Liver (tissue), 3 donors: ENCODE data around the gene EIF4G3.

Experiments used
- FOXA1 ChIP-seq: IDR thresholded peaks from 2 replicates; pipeline ENCODE4 v1.6.1; 2016; ENCODE audit warnings: antibody characterized with exemption
- GABPA ChIP-seq, 2 donors: IDR thresholded peaks in 1 of 2; conservative IDR thresholded peaks in 1 of 2; 2 replicates each; pipeline ENCODE4 v1.6.1; 2016; ENCODE audit warnings: antibody characterized with exemption in 2 of 2, mild to moderate bottlenecking in 1 of 2, moderate library complexity in 1 of 2
- JUND ChIP-seq, 2 donors: IDR thresholded peaks; 2 replicates each; pipeline ENCODE4 v1.6.1; 2016; ENCODE audit warnings: antibody characterized with exemption in 2 of 2
- NR2F2 ChIP-seq: IDR thresholded peaks from 2 replicates; pipeline ENCODE4 v1.6.1; 2016; ENCODE audit warnings: antibody characterized with exemption
- RAD21 ChIP-seq, 2 donors: IDR thresholded peaks; 2 replicates each; pipeline ENCODE4 v1.6.1; 2016; ENCODE audit warnings: antibody characterized with exemption in 2 of 2, mild to moderate bottlenecking in 2 of 2
- SP1 ChIP-seq: IDR thresholded peaks from 2 replicates; pipeline ENCODE4 v1.6.1; 2018; ENCODE audit warnings: antibody characterized with exemption, mild to moderate bottlenecking
- TAF1 ChIP-seq: conservative IDR thresholded peaks from 2 replicates; pipeline ENCODE4 v1.6.1; 2016; ENCODE audit warnings: antibody characterized with exemption, mild to moderate bottlenecking
- YY1 ChIP-seq: IDR thresholded peaks from 2 replicates; pipeline ENCODE4 v1.6.1; 2016; ENCODE audit warnings: antibody characterized with exemption, mild to moderate bottlenecking
- TF ChIP-seq, protein P1 (sequence below): fragments of 150-350 bp; IDR thresholded peaks from 2 replicates; pipeline ENCODE4 v1.5.1; 2017; ENCODE audit warnings: improper control_type of control experiment, low read depth, low read length; ENCODE audit not compliant: missing input control
- TF ChIP-seq, protein P2 (sequence below): IDR thresholded peaks from 2 replicates; pipeline ENCODE4 v1.6.1; 2016; ENCODE audit warnings: antibody characterized with exemption, mild to moderate bottlenecking
- TF ChIP-seq, protein P3 (sequence below): IDR thresholded peaks from 2 replicates; pipeline ENCODE4 v1.6.1; 2016; ENCODE audit warnings: antibody characterized with exemption
- TF ChIP-seq, protein P4 (sequence below): IDR thresholded peaks from 2 replicates; pipeline ENCODE4 v1.6.1; 2016; ENCODE audit warnings: antibody characterized with exemption
- TF ChIP-seq, protein P5 (sequence below): IDR thresholded peaks from 2 replicates; pipeline ENCODE4 v1.6.1; 2016; ENCODE audit warnings: antibody characterized with exemption
- donor health status: healthy.
- donor health status: healthy.

DNA sequence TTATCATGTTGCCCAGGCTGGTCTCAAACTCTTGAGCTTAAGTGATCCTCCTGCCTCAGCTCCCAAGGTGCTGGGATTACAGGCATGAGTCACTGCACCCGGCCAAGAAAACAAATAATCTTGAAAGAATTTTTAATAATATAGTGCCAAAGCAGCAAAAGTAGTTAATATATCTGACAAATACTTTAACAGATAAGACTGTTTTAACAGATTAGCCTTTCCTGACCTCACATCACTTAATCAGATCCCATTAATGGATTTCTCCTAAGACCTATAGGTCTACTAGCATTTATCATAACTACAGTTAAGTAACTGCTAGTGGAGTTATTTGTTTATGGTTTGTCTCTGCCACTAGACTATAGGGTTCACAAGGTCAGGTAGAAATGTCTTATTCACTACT lies 328.5 kb downstream of the EIF4G3 start:
- TF ChIP-seq, protein P1, sequence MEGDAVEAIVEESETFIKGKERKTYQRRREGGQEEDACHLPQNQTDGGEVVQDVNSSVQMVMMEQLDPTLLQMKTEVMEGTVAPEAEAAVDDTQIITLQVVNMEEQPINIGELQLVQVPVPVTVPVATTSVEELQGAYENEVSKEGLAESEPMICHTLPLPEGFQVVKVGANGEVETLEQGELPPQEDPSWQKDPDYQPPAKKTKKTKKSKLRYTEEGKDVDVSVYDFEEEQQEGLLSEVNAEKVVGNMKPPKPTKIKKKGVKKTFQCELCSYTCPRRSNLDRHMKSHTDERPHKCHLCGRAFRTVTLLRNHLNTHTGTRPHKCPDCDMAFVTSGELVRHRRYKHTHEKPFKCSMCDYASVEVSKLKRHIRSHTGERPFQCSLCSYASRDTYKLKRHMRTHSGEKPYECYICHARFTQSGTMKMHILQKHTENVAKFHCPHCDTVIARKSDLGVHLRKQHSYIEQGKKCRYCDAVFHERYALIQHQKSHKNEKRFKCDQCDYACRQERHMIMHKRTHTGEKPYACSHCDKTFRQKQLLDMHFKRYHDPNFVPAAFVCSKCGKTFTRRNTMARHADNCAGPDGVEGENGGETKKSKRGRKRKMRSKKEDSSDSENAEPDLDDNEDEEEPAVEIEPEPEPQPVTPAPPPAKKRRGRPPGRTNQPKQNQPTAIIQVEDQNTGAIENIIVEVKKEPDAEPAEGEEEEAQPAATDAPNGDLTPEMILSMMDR, result no peak
- TF ChIP-seq YY1 (no peak), TAF1 (no peak), SP1 (no peak), FOXA1 (no peak), JUND (IDR thresholded peaks at IDR 0.05) (no peak), GABPA (IDR thresholded peaks at IDR 0.05 in 1 of 2, conservative IDR thresholded peaks at IDR 0.05 in 1 of 2) (no peak), NR2F2 (no peak), RAD21 (IDR thresholded peaks at IDR 0.05) (no peak)
- TF ChIP-seq, protein P2, sequence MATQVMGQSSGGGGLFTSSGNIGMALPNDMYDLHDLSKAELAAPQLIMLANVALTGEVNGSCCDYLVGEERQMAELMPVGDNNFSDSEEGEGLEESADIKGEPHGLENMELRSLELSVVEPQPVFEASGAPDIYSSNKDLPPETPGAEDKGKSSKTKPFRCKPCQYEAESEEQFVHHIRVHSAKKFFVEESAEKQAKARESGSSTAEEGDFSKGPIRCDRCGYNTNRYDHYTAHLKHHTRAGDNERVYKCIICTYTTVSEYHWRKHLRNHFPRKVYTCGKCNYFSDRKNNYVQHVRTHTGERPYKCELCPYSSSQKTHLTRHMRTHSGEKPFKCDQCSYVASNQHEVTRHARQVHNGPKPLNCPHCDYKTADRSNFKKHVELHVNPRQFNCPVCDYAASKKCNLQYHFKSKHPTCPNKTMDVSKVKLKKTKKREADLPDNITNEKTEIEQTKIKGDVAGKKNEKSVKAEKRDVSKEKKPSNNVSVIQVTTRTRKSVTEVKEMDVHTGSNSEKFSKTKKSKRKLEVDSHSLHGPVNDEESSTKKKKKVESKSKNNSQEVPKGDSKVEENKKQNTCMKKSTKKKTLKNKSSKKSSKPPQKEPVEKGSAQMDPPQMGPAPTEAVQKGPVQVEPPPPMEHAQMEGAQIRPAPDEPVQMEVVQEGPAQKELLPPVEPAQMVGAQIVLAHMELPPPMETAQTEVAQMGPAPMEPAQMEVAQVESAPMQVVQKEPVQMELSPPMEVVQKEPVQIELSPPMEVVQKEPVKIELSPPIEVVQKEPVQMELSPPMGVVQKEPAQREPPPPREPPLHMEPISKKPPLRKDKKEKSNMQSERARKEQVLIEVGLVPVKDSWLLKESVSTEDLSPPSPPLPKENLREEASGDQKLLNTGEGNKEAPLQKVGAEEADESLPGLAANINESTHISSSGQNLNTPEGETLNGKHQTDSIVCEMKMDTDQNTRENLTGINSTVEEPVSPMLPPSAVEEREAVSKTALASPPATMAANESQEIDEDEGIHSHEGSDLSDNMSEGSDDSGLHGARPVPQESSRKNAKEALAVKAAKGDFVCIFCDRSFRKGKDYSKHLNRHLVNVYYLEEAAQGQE, result no peak
- TF ChIP-seq, protein P3, sequence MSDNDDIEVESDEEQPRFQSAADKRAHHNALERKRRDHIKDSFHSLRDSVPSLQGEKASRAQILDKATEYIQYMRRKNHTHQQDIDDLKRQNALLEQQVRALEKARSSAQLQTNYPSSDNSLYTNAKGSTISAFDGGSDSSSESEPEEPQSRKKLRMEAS, result no peak
- TF ChIP-seq, protein P4, sequence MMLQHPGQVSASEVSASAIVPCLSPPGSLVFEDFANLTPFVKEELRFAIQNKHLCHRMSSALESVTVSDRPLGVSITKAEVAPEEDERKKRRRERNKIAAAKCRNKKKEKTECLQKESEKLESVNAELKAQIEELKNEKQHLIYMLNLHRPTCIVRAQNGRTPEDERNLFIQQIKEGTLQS, result no peak
- TF ChIP-seq, protein P5, sequence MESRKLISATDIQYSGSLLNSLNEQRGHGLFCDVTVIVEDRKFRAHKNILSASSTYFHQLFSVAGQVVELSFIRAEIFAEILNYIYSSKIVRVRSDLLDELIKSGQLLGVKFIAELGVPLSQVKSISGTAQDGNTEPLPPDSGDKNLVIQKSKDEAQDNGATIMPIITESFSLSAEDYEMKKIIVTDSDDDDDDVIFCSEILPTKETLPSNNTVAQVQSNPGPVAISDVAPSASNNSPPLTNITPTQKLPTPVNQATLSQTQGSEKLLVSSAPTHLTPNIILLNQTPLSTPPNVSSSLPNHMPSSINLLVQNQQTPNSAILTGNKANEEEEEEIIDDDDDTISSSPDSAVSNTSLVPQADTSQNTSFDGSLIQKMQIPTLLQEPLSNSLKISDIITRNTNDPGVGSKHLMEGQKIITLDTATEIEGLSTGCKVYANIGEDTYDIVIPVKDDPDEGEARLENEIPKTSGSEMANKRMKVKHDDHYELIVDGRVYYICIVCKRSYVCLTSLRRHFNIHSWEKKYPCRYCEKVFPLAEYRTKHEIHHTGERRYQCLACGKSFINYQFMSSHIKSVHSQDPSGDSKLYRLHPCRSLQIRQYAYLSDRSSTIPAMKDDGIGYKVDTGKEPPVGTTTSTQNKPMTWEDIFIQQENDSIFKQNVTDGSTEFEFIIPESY, result no peak
